Fibroblast of lung (primary cell): ENCODE data around the gene PRODH2. TPM values are rescaled to one million over a fixed set of nuclear protein-coding genes. Genes with fewer than 3 reads are reported as not detected.
A peak's percentile ranks its signal among the peaks of the same experiment; 100 is the strongest.

ENCODE experiments used
- DNase-seq, 2 donors: peaks; one replicate each; pipeline versions ENCODE4 v3.0.0 to v3.0.0-alpha.2; 2010; ENCODE audit warnings: low read depth in 2 of 2
- H2AFZ ChIP-seq: 2 replicates; pipeline ENCODE4 v1.5.1; 2012; ENCODE audit warnings: low read length, control low read depth, inconsistent platforms
- H3K27ac ChIP-seq: 2 replicates; pipeline ENCODE4 v1.5.1; 2011; ENCODE audit warnings: low read length, control low read depth; ENCODE audit not compliant: insufficient read depth
- H3K27me3 ChIP-seq: 2 replicates; pipeline ENCODE4 v1.5.1; 2011; ENCODE audit warnings: mild to moderate bottlenecking, low read length; ENCODE audit not compliant: control insufficient read depth, insufficient read depth
- H3K36me3 ChIP-seq: 2 replicates; pipeline ENCODE4 v1.5.1; 2011; ENCODE audit warnings: low read length; ENCODE audit not compliant: control insufficient read depth, insufficient read depth
- H3K4me1 ChIP-seq: 2 replicates; pipeline ENCODE4 v1.5.1; 2011; ENCODE audit warnings: low read length; ENCODE audit not compliant: control insufficient read depth, insufficient read depth; ENCODE audit errors: extremely low read depth
- H3K4me2 ChIP-seq: 2 replicates; pipeline ENCODE4 v1.5.1; 2011; ENCODE audit warnings: low read length, control low read depth; ENCODE audit not compliant: insufficient read depth; ENCODE audit errors: extremely low read depth
- H3K4me3 ChIP-seq, 4 experiments: fragments of 200-600 bp in 1 of 4; sonication (generic) in 1 of 4; replicated peaks in 1 of 4; 2 replicates each; pipeline ENCODE4 v1.5.1; 2011 to 2016; ENCODE audit warnings: low read length in 4 of 4, low read depth in 3 of 4, mild to moderate bottlenecking in 3 of 4, control low read depth in 2 of 4, inconsistent platforms in 1 of 4, mixed read lengths in 1 of 4; ENCODE audit not compliant: insufficient read depth in 1 of 4; ENCODE audit errors: control extremely low read depth in 1 of 4
- H3K79me2 ChIP-seq: 2 replicates; pipeline ENCODE4 v1.5.1; 2012; ENCODE audit warnings: mild to moderate bottlenecking, low read length, inconsistent platforms; ENCODE audit not compliant: control insufficient read depth, insufficient read depth
- H3K9ac ChIP-seq: 2 replicates; pipeline ENCODE4 v1.5.1; 2011; ENCODE audit warnings: mild to moderate bottlenecking, low read length, control low read depth; ENCODE audit not compliant: insufficient read depth
- H3K9me3 ChIP-seq: 2 replicates; pipeline ENCODE4 v1.5.1; 2012; ENCODE audit warnings: low read depth, low read length; ENCODE audit not compliant: control insufficient read depth, insufficient read depth
- H4K20me1 ChIP-seq: 2 replicates; pipeline ENCODE4 v1.5.1; 2011; ENCODE audit warnings: low read length; ENCODE audit not compliant: control insufficient read depth, insufficient read depth; ENCODE audit errors: extremely low read depth
- EZH2 ChIP-seq: IDR thresholded peaks from 2 replicates; pipeline ENCODE4 v1.5.1; 2012; ENCODE audit warnings: low read length, control low read depth, mild to moderate bottlenecking; ENCODE audit errors: missing control alignments
- polyA plus RNA-seq, 2 donors: library from polyadenylated mRNA; depleted of rRNA in 1 of 2; stranded (reverse) in 1 of 2; unstranded in 1 of 2; fragments of >200 nt; gene quantifications; 2 replicates each; pipeline ENCODE4 v1.2.1, GENCODE V29; 2011 to 2012; ENCODE audit warnings: missing spikeins in 1 of 2
- total RNA-seq: library from RNA; depleted of rRNA; stranded (reverse); fragments of >200 nt; gene quantifications from 2 replicates; pipeline ENCODE4 v1.2.1, GENCODE V29; 2014
- TF ChIP-seq, protein P1 (sequence below), 2 donors: IDR thresholded peaks in 1 of 2; conservative IDR thresholded peaks in 1 of 2; 1 replicate in 1 of 2; 2 replicates in 1 of 2; pipeline ENCODE4 v1.5.1; 2011 to 2012; ENCODE audit warnings: low read length in 2 of 2, control low read depth in 1 of 2, inconsistent platforms in 1 of 2, low read depth in 1 of 2, mild to moderate bottlenecking in 1 of 2

The PRODH2 gene
- total and polyA plus RNA-seq, 2 donors (not counting 1 experiment from before 2014, with no cell fraction given): not detected

DNA sequence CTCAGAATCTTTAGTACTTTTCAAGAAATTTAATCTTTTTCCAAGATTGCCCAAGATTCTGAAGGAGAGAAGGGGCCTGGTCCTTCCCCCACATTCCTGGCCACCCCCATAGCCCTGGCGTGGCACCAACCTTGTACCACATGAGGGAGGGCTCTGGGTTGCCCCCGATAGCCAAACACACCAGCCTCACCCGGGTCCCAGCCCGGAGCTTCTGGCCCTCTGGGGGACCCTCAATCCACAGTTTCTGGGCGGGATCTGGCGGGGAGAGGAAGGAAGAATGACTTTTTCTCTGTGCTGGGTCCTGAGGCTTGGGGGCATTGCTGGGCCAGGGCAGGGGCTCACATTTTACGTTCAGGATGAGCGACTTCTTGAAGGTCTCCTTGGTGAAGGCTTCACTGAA is 35.3 kb upstream of the PRODH2 start:
- Histone ChIP-seq H4K20me1 (no peaks in the 10 kb centered on the region), H2AFZ (no peak overlapping the region), H3K79me2 (no peaks in the 10 kb centered on the region), H3K27ac (no peak overlapping the region), H3K36me3 (no peaks in the 10 kb centered on the region), H3K4me1 (no peaks in the 10 kb centered on the region), H3K9me3 (no peaks in the 10 kb centered on the region), H3K27me3 (peaks cover 33% of the 10 kb centered on the region), H3K9ac (no peak overlapping the region), H3K4me2 (no peak overlapping the region), H3K4me3 (no peak overlapping the region)
- DNase-seq: no peak
- no peak for TF ChIP-seq EZH2
- TF ChIP-seq, protein P1, sequence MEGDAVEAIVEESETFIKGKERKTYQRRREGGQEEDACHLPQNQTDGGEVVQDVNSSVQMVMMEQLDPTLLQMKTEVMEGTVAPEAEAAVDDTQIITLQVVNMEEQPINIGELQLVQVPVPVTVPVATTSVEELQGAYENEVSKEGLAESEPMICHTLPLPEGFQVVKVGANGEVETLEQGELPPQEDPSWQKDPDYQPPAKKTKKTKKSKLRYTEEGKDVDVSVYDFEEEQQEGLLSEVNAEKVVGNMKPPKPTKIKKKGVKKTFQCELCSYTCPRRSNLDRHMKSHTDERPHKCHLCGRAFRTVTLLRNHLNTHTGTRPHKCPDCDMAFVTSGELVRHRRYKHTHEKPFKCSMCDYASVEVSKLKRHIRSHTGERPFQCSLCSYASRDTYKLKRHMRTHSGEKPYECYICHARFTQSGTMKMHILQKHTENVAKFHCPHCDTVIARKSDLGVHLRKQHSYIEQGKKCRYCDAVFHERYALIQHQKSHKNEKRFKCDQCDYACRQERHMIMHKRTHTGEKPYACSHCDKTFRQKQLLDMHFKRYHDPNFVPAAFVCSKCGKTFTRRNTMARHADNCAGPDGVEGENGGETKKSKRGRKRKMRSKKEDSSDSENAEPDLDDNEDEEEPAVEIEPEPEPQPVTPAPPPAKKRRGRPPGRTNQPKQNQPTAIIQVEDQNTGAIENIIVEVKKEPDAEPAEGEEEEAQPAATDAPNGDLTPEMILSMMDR (conservative IDR thresholded peaks at IDR 0.05 in 1 of 2, IDR thresholded peaks at IDR 0.05 in 1 of 2; ENCODE audit: low read depth in 1 of 2, low read length in 2 of 2): no peak

DNA sequence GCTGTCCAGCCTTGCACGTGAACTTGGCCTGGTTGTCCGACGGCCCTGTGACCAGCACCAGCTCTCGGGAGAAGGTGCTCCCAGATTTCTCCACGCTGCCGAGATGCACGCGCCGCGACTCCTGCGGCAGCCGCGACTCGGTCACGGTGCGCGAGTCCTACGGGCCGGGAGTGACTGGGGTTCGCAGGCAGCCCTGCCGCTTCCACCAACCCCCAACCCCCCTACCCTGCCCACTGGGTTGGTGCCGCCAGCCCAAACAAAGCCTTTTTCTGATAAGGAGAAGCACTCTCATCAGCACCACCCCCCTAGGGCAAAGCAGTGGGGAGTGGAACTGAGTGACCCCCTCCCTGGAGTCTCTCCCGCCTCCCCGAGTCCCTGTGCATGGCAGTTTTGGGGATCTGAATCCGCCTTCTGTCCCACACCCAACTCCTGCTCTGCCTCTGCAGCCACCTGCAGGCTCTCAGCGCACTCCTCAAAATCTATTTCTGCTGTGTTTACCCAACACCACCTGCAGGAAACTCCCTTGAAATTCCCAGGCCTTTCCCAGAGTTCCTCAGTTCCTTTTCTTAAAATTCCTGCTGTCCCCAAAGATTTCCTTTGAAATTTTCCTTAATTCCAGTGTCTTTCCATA is 33.5 kb upstream of the PRODH2 start:
- Histone ChIP-seq H3K36me3 (no peaks in the 10 kb centered on the region), H3K4me2 (no peak overlapping the region), H3K27ac (no peak overlapping the region), H3K79me2 (no peaks in the 10 kb centered on the region), H3K27me3 (peaks cover 33% of the 10 kb centered on the region), H3K9me3 (no peaks in the 10 kb centered on the region), H3K4me3 (no peak overlapping the region), H3K9ac (no peak overlapping the region), H3K4me1 (no peaks in the 10 kb centered on the region), H2AFZ (no peak overlapping the region), H4K20me1 (no peaks in the 10 kb centered on the region)
- TF ChIP-seq, protein P1 (conservative IDR thresholded peaks at IDR 0.05 in 1 of 2, IDR thresholded peaks at IDR 0.05 in 1 of 2; ENCODE audit: low read depth in 1 of 2, low read length in 2 of 2): no peak
- peak; percentile 83 for TF ChIP-seq EZH2
- no peak for DNase-seq

DNA sequence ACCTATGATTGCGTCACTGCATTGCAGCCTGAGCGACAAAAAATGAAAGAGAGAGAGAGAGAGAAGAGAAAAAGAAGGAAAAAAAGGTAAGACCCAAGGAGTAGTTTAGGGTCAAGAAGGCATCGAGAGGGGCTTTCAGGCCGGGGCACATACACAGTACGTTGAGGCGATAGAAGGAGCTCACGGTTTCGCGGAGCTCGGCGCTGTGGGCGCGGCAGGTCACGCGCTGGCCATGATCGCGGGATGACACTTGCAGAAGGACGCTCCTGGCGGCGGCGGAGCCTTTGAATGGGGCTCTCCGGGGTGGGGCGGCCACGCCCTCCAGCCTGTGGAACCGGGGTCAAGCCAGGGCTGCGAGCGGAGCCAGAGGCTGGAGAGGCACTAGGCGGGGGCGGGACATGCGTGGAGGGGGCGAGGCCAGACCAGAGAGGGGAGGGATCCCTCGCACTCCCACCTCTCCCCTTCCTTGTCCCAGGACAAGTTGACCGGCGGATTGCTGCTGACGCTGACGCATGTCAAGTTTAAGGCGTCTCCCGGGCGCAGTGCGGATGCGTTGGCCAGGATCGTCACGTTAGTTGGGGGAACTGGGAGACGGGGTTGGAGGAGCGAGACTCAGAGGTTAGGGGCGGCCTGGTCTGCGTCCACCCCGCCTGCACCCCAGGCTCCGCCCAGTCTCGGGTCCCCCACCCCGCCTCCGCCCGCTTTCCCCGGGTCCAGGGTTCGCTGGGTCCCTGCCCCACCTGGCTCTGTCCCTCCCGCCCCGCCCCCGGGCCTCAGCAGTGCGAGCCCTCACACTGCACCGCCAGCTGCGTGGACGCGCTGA is 32.8 kb upstream of the PRODH2 start:
- Histone ChIP-seq H3K9ac (no peak overlapping the region), H3K4me1 (no peaks in the 10 kb centered on the region), H3K27me3 (peaks cover 33% of the 10 kb centered on the region), H3K9me3 (no peaks in the 10 kb centered on the region), H3K4me3 (no peak overlapping the region), H2AFZ (no peak overlapping the region), H3K4me2 (peak overlapping the region; percentile 1), H4K20me1 (no peaks in the 10 kb centered on the region), H3K27ac (no peak overlapping the region), H3K79me2 (no peaks in the 10 kb centered on the region), H3K36me3 (no peaks in the 10 kb centered on the region)
- no peak for DNase-seq
- TF ChIP-seq EZH2: peak; percentile 44
- TF ChIP-seq, protein P1 (conservative IDR thresholded peaks at IDR 0.05 in 1 of 2, IDR thresholded peaks at IDR 0.05 in 1 of 2; ENCODE audit: low read depth in 1 of 2, low read length in 2 of 2): no peak
